GM12878 (cell line): ENCODE results near the gene KIFC1. TPM values are rescaled to one million over a fixed set of nuclear protein-coding genes. Genes with fewer than 3 reads are reported as not detected.

ENCODE experiments used
- ATAC-seq: fragments of 200-7000 bp; cut with Tn5 transposase; 3 replicates; pipeline ENCODE4 v1.9.1; 2020; ENCODE audit warnings: mild to moderate bottlenecking, moderate library complexity
- BruUV-seq: library from RNA; stranded (reverse); fragments of 400-500 nt; replicated peaks from 2 replicates; lab custom pipeline; 2021; lab: Mats Ljungman, UMichigan
- CTCF ChIA-PET: fragments of 300-600 bp; sonication (Branson Sonifier 250); formaldehyde crosslinking; extraction: SDS; loops from one replicate; lab custom pipeline; 2021; ENCODE audit warnings: inconsistent platforms; lab: Yijun Ruan, JAX
- POLR2A ChIA-PET: fragments of 350-600 bp; formaldehyde crosslinking; extraction: SDS; loops from one replicate; lab custom pipeline; 2021; ENCODE audit warnings: inconsistent platforms; lab: Charles Lee
- RAD21 ChIA-PET: fragments of 300-600 bp; sonication (Branson Sonifier 250); formaldehyde crosslinking; loops from one replicate; lab custom pipeline; 2023; ENCODE audit warnings: antibody characterized with exemption; ENCODE audit not compliant: unreplicated experiment; lab: Charles Lee
- SMC1A ChIA-PET: fragments of 300-600 bp; sonication (Branson Sonifier 250); formaldehyde crosslinking; loops from one replicate; lab custom pipeline; 2023; ENCODE audit not compliant: unreplicated experiment, uncharacterized antibody; lab: Charles Lee
- DNase-seq: peaks from one replicate; pipeline ENCODE4 v3.0.0-alpha.2; 2011; ENCODE audit warnings: low read depth, low spot score
- FAIRE-seq: peaks from 3 replicates; lab custom pipeline; 2011; peaks lifted over from hg19 to GRCh38; lab: Jason Lieb, UNC
- H2AFZ ChIP-seq: 2 replicates; pipeline ENCODE4 v1.6.0; 2011; ENCODE audit warnings: low read depth, low read length, control low read depth; ENCODE audit not compliant: control insufficient read depth
- H3K27ac ChIP-seq: 2 replicates; pipeline ENCODE4 v1.5.1; 2011; ENCODE audit warnings: control low read depth; ENCODE audit not compliant: control insufficient read depth, insufficient read depth
- H3K27me3 ChIP-seq, 2 experiments: replicated peaks in 1 of 2; 2 replicates each; pipeline versions ENCODE4 v1.6.0 to v1.6.1; 2011; ENCODE audit warnings: low read length in 1 of 2; ENCODE audit not compliant: control insufficient read depth in 2 of 2, insufficient read depth in 2 of 2
- H3K36me3 ChIP-seq, 2 experiments: 2 replicates each; pipeline ENCODE4 v1.5.1; 2011; ENCODE audit warnings: low read length in 1 of 2; ENCODE audit not compliant: control insufficient read depth in 2 of 2, insufficient read depth in 2 of 2
- H3K4me1 ChIP-seq: 2 replicates; pipeline ENCODE4 v1.6.1; 2011; ENCODE audit warnings: mild to moderate bottlenecking, low read length, moderate library complexity, mixed read lengths; ENCODE audit not compliant: control insufficient read depth, insufficient read depth
- H3K4me2 ChIP-seq: 2 replicates; pipeline ENCODE4 v1.6.0; 2011; ENCODE audit warnings: control low read depth; ENCODE audit not compliant: control insufficient read depth, insufficient read depth
- H3K4me3 ChIP-seq: fragments of 200-600 bp; sonication (generic); 2 replicates; pipeline ENCODE4 v1.5.1; 2016
- H3K79me2 ChIP-seq: 2 replicates; pipeline ENCODE4 v1.6.0; 2011; ENCODE audit warnings: low read length; ENCODE audit not compliant: control insufficient read depth, insufficient read depth
- H3K9ac ChIP-seq: 2 replicates; pipeline ENCODE4 v1.8.0; 2011; ENCODE audit warnings: low read length, control low read depth, mixed read lengths; ENCODE audit not compliant: control insufficient read depth, insufficient read depth
- H3K9me3 ChIP-seq: replicated peaks from 3 replicates; pipeline ENCODE4 v1.5.1; 2011; ENCODE audit warnings: mild to moderate bottlenecking, low read length; ENCODE audit not compliant: control insufficient read depth, insufficient read depth
- H4K20me1 ChIP-seq: 2 replicates; pipeline ENCODE4 v1.6.0; 2011; ENCODE audit not compliant: control insufficient read depth, insufficient read depth
- ATF7 ChIP-seq: fragments of 450-650 bp; IDR thresholded peaks from 2 replicates; pipeline ENCODE4 v1.6.1; 2016; ENCODE audit warnings: low read depth, mild to moderate bottlenecking
- ZNF384 ChIP-seq: IDR thresholded peaks from 2 replicates; pipeline ENCODE4 v1.6.1; 2012; ENCODE audit warnings: low read depth, mild to moderate bottlenecking, low read length, improper control_type of control experiment, borderline replicate concordance
- WGBS: methylation state at CpG from one replicate; pipeline ENCODE4 v1.1.6; 2016; ENCODE audit warnings: low lambda C conversion rate; ENCODE audit not compliant: insufficient replicate concordance, insufficient coverage; ENCODE audit errors: missing lambda C conversion rate; 5-methylcytosine and 5-hydroxymethylcytosine counted together
- in situ Hi-C: fragments of 300-500 bp; cut with MboI; formaldehyde crosslinking; loops from 9 replicates; pipeline ENCODE4 v1.14.3; 2018; ENCODE audit warnings: mixed read lengths
- intact Hi-C: fragments of 100-400 bp; cut with micrococcal nuclease; formaldehyde crosslinking; loops from one replicate; pipeline ENCODE4 v1.14.2; 2022; ENCODE audit not compliant: unreplicated experiment
- polyA plus RNA-seq, 11 experiments: library from polyadenylated mRNA; depleted of rRNA in 4 of 11; unstranded in 6 of 11; stranded (reverse) in 5 of 11; fragments of >200 nt; fragmentation: Nextera tagmentation in 4 of 11; fragmentation: Illumina TruSeq in 1 of 11; extraction: Ambion mirVana in 4 of 11; extraction: Trizol in 1 of 11; gene quantifications; 1 replicate in 1 of 11; 2 replicates in 10 of 11; pipeline versions ENCODE4 v1.2.1 to v1.2.3, GENCODE V29; 2011 to 2016; ENCODE audit warnings: inconsistent platforms in 2 of 11, missing spikeins in 2 of 11, low read depth in 1 of 11
- total RNA-seq, 4 experiments: library from RNA; depleted of rRNA in 3 of 4; stranded (reverse); fragments of >200 nt in 3 of 4; fragmentation: Illumina TruSeq in 1 of 4; extraction: Trizol in 1 of 4; gene quantifications; 2 replicates each; pipeline versions ENCODE4 v1.2.1 to v1.2.3, GENCODE V29; 2013 to 2021
- TF ChIP-seq, protein P1 (sequence below): IDR thresholded peaks from 2 replicates; pipeline ENCODE4 v1.6.1; 2011; ENCODE audit warnings: mild to moderate bottlenecking, low read depth, low read length, moderate library complexity; ENCODE audit not compliant: insufficient replicate concordance

KIFC1 gene
- total and polyA plus RNA-seq, 10 of the 15 experiments (the other 5 are each of a cell fraction or from before 2014, with no cell fraction given), result 1.8 to 87.4 (median 54.4) TPM

DNA sequence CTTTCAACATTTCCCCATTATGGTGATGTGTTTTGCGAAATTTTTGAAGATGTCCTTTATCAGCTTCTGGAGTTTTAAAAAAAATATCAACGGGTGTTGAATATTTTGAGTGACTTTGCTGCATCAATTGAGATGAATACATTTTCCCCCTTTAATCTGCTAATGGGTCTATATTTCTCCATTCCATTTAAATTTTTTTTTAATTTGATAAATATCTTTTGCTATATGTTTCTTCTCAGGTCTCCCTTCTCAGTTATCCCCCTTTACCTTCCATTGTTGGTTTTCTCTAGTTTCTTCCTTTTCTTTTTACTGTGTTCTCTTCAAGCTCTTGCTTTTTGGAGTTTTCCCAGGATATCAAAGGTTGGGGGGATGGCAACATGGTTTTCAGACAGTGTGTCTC is 1.4 kb upstream of the KIFC1 start:
- no peaks in the 10 kb centered on the region for H3K27me3 ChIP-seq
- no TSS peak for BruUV-seq
- no peaks in the 10 kb centered on the region for H3K9me3 ChIP-seq
- no peak overlapping the region for H3K4me3 ChIP-seq
- WGBS, result 90% methylated on average over 2 of the region's 2 CpGs
- H3K4me1 ChIP-seq, result peaks cover 6% of the 10 kb centered on the region
- no peak overlapping the region for H3K9ac ChIP-seq
- H4K20me1 ChIP-seq, result no peaks in the 10 kb centered on the region
- no peak overlapping the region for H2AFZ ChIP-seq
- ChIA-PET CTCF (interaction anchor here (0.8 to 1.7 kb wide), 14 partner anchors 11 to 319 kb away, joined by 3 to 19 read pairs (median 5); partner anchors contain the start of genes SYNGAP1 and ZBTB22), RAD21 (no interaction called here), POLR2A (interaction anchor here (0.6 to 1.3 kb wide), 4 partner anchors 20 to 179 kb away, joined by 3 to 4 read pairs (median 3); no protein-coding TSS in a partner anchor), SMC1A (interaction anchor here (0.9 to 1.2 kb wide), 5 partner anchors 12 to 179 kb away, joined by 3 to 8 read pairs (median 5); partner anchors contain the start of gene SYNGAP1)
- no peak for DNase-seq
- peaks cover 0 to 2% of the 10 kb centered on the region in 2 experiments; a peak in 1 of 4 replicates for H3K36me3 ChIP-seq
- FAIRE-seq, result no peak
- ATAC-seq, result no peak
- TF ChIP-seq, protein P1, sequence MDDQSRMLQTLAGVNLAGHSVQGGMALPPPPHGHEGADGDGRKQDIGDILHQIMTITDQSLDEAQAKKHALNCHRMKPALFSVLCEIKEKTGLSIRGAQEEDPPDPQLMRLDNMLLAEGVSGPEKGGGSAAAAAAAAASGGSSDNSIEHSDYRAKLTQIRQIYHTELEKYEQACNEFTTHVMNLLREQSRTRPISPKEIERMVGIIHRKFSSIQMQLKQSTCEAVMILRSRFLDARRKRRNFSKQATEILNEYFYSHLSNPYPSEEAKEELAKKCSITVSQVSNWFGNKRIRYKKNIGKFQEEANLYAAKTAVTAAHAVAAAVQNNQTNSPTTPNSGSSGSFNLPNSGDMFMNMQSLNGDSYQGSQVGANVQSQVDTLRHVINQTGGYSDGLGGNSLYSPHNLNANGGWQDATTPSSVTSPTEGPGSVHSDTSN, result no peak
- TF ChIP-seq ATF7 (no peak), ZNF384 (no peak)
- H3K4me2 ChIP-seq, result no peak overlapping the region
- H3K27ac ChIP-seq, result no peak overlapping the region
- intact Hi-C loops, result loop anchor here (2.0 to 5.0 kb wide), 3 partner anchors 29 to 113 kb away; partner anchors contain the start of genes B3GALT4 and CUTA
- peaks cover 35% of the 10 kb centered on the region for H3K79me2 ChIP-seq
- in situ Hi-C loops, result no loop called here
